GM19035 (cell line): ENCODE data around the gene SLC37A1.

Experiments used
- ATAC-seq: cut with Tn5 transposase; IDR thresholded peaks from one replicate; pipeline ENCODE4 v1.9.1; 2021; ENCODE audit not compliant: unreplicated experiment

The SLC37A1 gene

DNA sequence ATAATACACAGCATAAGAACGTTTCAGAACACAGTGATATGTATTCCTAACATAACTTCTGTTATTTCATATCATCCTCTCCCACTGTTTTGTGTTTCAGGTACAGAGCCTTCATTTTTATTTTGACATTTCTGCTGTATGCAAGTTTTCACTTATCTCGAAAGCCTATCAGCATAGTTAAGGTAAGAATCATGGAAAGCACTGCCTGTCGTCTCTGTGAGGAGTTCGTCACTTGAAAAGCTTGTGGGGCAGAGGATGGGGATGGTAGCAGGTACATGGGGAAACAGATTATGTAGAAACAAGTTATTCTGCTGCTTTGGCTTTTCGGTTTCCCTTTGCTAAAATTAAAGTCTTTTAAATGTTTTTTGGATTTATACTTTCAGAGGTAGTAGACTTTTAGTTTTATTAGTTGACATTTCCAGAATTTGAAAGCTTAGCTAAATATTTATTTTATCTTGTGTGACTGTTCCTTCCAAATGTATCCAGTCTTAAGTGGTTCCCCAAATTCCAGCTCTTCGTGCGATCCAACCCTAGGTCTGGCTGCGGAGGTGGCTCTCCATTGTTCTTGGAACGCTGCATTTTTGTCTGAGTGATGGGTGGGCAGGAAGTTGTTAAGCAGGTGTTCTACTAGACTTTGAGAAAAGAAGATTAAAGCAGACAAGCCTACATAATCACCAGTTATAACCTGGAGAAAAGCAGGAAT lies 12.2 kb downstream of the SLC37A1 start:
- no peak for ATAC-seq

DNA sequence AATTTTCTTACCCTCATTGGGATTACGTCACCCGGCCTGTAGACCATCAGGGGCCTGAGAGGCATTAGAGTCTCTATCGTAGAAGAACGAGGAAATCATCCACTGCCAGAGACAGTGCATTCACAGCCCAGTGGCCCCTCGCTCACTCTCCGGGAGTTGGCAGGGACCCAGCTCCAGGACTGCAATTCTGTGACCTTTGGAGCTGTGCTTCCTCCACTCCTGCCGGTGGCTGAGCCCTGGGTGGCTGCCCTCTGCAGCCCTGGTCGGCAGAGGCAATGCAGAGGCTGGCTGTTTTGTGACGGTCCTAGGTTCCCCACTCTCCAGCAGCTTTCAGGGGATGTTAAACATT lies 12.7 kb downstream of the SLC37A1 start:
- ATAC-seq, result no peak

DNA sequence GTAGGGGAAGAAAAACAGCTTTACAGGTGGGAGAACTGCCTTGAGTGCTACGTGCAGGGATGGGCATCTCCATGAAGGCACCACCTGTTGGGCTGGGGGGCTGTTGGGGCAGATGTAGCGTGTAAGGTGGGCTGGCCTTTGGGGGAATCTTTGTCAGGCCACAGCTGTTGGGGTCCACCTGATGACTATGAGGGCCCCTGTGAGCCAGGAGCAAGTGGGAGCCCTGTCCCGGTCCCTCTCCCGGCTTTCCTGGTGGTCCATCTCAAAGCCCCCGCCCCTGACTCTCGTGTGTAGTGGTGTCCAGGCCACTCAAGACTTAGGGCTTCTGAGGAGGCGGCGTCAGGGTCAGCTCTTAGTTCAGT lies 13.5 kb downstream of the SLC37A1 start:
- no peak for ATAC-seq

DNA sequence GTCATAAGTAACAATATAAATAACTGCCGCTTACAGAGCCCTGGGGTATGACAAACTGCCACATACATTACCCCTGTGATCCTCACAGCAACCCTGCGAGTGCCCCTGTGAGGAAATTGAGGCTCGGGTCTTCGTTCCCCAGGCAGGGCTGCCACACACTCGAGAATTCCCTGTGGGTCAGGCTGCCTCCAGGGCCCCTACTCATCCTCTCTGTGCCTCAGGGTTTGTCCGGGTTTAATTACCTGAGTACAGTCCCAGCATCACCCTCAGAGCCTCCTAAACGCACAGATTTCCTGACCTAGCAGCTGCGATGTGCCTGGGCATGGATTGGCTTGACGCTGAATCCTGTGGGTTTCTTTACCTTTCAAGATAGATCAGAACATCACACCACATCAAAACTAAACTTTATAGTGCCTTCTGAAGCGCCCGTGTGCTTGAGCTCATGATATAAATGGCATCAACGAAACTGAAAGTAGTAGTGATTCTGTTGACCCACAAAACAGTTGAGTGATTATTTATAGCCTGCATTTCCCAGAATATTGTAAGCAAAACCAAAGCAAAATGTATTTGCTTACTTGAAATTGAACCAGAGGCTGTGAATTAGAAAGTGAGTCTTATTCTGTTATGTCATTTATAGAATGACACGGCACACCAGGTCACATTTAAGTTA lies 14.0 kb downstream of the SLC37A1 start:
- peak; percentile 36 for ATAC-seq

DNA sequence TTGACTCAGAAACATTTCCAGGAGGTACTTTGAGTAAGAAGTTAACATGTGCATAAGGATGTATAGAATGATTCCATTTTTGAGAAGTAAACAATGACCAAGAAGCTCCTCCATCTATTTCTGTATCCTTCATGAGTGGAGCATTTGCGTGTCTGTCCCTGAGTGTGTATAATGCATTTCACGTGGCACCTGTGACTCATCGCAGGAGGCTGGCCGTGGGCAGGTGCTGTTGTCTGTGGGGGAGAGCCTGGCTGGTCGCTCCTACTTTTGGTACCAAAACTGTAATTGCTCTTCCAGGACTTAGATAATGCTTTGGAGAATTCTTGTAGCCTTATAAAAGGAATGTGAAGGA lies 16.5 kb downstream of the SLC37A1 start:
- ATAC-seq, result no peak

DNA sequence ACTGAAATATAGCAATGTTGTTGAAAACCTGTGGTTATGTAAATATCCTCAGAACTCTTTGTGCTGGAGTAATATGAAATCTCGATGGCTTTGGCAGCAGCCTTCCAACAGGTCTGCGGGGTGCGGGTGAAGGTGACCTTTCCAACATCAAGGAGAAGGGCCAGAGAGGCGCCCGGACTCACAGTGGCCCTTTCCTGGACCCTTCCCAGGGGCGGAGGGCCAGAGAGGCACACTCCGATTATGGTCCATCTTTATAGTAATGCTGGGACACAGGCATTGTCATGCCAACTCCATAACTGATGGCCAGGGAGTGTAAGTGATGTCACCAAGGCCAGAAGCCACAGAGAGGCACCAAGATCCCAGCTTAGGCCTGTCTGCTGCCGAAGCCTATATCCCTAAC lies 18.1 kb downstream of the SLC37A1 start:
- ATAC-seq, result no peak

DNA sequence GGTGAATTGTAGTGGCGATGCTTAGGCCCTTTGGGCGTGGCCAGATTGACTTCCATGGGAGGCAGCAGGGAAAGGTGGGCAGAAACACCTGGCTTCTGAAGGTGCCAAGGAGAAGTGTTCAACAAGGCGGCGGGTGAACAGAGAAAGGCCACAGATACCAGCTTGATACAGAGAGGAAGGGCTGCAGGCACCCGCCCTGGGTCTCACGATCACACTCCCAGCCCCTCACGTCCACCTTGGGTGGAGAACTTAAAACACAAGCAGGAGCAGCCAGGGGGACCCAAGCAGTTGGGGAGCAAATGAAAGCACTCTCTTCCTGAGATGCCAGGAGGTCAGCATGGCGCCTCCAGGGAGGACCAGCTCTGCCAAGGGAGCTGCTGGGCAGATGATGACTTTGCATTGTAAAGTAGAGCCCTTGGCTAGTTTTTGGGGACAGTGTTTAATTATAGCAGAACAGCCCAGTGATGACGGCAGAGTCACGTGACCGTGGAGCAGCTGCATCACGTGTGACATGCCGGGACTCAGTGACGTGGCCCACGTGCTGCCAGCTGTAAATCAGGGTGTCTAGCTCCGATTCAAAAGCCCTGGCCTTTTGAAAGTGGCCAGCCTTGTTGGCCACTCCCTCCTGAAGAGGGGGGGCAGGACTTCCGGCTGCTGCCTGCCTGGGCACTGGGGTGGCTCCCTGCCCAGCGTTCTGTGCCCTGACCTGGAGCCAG lies 19.0 kb downstream of the SLC37A1 start:
- no peak for ATAC-seq

DNA sequence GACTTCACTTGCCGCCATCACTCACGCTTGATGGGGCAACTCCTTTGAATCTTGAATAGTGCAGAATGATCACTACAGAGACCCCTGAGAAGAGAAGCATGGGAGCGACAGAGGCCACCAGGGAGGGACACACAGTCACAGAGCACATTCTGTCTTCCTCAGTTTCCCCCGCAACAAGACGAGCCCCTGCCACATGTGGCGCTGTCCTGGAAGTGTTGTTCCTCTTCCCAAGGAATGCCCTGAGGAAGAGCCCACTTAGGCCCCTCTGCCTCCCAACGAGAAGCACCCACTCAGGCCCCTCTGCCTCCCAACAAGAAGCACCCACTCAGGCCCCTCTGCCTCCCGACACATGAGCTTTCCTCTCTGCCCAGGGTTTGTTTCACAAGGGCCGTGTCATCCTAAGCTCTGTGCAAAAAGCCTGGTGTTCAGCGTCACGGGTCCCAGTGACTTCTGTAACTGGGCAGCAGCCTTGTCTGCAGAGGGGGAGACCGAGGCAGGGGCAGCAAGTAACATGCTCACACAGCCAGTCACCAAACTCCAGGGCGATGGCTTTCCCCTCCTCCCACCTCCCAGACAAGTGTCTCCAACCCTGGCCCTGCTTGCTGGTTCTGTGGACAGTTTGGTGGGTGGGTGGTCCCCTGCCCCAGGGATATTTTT lies 19.8 kb downstream of the SLC37A1 start:
- ATAC-seq, result no peak

DNA sequence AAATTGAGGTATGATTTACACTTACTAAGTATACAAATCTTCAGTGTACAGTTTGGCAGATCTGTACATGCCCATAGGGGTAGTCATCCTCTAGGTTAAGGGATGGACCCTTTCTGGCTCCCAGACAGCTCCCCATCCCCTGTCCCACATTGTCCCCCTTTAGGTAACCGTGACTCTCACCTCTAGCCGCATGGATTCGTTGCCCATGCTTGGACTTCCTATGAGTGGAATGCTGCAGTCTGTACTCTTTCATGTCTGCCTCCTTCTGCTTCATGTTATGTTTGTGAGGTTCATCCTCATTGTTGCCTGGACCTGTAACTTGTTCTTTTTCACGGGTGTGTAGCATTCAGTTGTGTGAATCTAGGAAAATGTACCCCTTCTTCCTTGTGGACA lies 20.3 kb downstream of the SLC37A1 start:
- ATAC-seq, result no peak

DNA sequence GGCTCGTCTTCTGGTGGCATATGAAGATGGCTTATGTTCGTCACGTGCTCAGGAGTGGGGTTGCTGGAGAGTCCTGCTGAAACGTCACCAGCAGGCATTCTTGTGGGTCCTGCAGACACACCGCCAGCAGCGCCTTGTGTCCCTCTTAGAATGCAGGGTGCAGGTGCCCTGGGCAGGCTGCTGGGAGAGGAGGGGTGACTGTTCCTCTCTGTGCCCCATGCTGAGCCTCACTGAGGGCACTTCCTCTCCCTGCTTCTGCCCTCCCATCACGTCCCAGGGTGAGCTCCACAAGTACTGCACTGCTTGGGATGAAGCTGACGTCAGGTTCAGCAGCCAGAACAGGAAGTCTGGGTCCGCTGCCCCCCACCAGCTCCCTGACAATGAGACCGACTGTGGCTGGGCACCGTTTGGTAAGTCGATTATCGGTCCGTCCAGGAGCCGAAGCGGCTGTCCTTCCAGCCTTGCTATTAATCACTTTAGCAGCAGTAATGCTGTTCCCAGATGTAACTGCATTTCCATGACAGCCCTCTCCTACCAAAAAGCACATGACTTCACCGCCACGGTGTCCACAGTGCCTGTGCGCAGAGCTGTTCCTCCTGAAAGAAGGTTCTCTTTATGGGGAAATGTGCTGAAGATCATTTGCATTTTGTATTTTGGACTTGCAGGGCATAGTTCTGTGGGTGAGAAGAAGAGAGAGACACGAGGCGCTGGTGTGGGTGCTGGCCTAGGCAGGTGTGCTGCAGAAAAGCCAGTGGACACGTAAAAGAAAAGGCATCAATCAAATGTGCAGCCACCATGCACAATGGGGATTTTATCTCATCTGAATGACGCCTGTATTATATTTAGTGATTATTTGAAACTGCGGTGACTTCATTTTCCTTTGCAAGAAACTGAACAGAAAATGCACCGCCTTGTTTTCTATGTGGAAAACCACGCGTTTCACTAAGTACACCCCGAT lies 21.0 kb downstream of the SLC37A1 start:
- peak; percentile 47 for ATAC-seq

DNA sequence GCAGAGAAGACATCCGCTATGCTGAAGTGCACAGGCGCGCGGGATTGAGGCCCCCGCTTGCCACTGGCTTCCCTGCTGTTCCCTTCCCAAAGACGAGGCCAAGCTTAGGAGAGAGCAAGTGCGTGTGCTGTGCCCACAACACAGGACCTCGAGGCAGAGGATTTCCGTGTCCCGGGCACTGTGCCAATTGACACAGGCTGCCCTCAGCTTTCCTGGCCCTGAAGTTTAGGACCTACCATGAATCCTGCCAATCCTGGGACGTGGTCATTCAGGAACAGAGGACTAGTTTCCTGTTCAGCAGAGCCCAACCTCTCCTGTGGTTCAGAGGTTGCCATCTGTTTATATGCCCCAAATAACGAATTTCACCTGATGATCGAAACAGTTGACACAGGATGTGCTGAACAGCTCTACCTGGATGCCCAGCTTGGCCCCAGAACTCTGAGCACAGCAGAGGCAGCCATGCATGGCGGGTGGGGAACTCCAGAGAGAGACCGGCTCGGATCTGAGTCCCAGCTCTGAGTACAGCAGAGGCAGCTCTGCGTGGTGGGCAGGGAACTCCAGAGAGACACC lies 22.0 kb downstream of the SLC37A1 start:
- ATAC-seq, result peak; percentile 57

DNA sequence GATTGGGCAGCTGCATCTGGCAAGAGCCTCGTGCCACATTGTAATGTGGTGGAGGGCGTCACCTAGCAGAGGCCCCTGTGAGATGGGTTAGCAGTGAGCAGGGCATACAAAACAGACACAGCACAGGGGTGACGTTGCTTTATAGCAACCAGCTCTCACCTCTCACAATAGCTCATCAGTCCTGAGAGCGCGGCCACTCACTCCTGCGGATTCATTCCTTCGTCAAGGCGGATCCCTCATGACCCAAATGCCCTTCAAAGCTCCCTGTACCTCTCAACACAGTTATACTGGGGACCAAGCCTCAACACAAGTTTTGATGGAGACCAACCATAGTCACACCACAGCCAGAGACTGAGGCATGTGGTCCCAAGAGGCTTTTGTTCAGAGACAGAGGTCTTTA lies 22.9 kb downstream of the SLC37A1 start:
- no peak for ATAC-seq

DNA sequence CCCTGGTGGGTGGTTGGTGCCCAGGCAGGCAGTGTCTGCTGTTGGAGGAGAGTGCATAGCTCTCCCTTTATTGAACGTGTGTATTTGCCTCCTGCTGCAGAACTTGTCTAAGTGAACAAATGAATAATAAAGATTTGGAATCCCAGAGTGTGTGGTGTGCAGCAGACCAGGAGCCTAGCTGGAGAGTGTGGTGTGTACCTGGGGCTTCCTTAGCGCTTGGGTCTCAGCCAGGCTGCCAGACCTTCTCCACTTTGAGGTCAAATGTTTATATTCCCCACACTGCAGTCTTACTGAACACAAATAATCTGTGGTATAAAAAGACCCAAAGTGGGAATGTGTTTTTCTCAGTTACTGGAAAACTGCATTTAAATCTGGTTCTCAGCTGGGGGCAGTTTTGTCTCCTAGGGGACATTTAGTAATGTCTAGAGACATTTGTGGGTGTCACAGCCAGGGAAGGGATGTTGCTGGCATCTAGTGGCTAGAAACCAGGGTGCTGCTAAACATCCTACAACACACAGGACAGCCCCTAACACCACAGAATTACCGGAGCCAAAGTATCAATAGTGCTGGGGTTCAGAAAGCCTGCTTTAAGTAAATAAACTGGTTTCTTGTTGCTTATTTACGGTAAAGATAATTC lies 23.6 kb downstream of the SLC37A1 start:
- no peak for ATAC-seq

DNA sequence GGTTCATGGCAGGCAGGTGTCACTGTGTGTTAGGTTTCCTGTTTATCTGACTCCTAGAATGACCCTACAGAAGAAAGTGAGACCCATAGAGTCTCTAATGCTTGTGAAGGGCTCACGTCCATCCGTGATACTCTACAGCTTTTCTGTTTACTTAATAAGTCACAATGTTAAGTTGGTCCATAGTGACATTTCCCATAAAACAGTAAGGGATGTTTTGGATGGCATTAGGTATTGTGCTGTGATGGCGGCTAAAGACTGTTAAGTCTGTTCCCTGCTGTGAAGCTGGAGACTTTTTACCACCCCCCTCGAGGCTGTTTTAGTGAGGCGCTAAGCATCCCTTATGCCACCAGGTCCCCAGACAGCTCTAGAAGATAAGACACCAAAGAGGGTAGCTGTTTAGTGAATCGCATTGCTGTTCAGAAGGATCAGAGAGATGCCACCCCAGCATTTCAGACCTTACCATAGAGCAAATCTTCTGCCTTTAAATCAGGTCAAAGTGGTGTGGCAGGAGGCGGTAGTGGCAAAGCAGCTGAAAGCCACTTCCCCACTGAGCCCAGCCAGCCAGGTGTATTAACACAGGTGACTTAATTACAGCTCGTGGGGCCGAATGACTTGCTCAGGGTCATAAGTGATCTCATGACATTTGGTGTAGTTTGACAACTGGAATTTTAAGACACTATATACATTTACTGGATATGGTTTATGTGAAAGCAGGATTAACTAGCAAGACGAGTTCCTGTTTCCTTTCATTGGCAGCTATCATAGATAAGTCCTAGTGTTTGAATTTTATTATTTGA lies 25.0 kb downstream of the SLC37A1 start:
- no peak for ATAC-seq

DNA sequence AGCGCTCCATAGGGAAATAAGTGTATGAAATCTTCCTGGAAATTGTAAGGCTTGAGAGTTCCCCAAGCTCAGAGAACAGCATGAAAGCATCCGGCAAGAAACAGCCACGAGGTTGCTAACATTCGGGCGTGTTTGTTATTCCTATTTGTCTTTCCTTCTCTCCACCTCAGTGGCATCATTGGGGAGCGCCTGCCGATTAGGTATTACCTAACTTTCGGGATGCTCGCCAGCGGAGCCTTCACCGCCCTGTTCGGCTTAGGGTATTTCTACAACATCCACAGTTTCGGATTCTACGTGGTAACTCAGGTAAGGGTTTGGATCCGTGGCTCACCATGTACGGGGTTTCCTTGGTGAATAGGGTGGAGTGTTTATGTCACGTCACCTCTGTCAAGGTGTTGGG lies 25.7 kb downstream of the SLC37A1 start:
- no peak for ATAC-seq

DNA sequence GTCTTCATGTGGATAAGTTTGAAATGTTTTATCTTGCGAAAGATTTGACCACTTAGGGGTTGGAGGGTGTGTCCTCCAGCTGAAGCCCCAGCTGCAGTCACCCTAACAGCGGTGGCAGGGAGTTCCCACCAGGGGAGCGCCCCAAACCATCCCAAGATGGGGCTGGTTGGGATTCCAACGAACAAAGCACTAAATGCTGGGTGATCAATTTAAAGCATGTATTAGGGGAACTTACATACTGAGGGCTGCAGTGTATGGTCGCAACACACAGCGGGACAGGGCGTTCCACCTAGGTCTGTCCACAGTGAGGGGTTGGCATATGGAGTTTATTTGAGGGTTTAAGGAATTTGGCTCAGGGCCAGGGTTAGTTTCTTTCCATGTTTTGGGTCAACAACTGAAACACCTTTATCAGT lies 26.3 kb downstream of the SLC37A1 start:
- no peak for ATAC-seq

DNA sequence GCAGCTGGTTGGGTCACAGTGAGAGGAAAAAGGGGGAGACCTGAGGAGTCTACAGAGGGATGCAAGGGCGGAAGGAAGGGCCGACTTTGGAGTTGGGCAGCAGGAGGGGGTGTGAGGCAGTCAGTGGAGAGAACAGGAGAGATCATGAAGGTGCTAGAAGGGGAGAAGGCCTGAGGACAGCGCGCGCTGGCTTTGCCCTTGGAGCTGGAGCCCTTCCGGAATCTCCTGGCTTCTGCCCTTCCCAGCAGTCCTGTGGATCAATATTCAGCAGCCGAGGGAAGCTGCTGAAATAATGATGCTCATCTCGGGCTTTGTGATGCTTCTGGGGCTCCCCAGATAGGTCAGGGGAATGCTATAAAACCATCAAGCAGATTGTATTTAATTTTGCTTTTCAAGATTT lies 26.7 kb downstream of the SLC37A1 start:
- ATAC-seq, result no peak

DNA sequence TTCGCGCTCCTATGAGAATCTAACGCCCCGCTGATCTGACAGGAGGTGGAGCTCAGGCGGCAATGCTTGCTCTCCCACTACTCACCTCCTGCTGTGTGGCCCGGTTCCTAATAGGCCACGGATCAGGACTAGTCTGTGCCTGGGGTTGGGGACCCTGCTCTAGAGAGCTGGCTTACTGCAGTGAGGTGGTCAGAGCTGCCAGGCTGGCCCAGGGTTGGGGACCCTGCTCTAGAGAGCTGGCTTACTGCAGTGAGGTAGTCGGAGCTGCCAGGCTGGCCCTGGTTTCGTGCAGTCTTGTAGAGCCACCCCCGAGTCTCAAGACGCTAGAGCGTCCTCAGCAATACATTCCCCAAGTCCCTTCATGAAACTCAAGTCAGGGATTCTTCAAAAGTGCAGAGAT lies 27.5 kb downstream of the SLC37A1 start:
- no peak for ATAC-seq

DNA sequence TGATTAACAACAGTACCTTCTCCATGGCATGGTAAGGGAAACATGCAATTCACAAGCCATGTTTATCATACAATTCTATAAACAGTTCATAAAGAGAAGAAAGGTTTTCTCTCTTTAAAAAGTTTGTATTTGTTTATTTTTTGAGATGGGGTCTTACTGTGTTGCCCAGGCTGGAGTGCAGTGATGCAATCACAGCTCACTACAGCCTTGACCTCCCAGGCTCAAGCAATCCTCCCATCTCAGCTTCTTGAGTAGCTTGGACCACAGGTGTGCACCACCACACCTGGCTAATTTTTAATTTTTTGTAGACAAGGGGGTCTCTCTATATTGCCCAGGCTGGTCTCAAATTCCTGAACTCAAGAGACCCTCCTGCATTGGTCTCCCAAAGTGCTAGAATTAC lies 28.0 kb downstream of the SLC37A1 start:
- ATAC-seq, result no peak
